Liver (tissue), 3 donors: Measurements from ENCODE around the gene JCHAIN.

Experiments
- EGR1 ChIP-seq, 2 donors: IDR thresholded peaks; 2 replicates each; pipeline ENCODE4 v1.6.1; 2016 to 2018; ENCODE audit warnings: antibody characterized with exemption in 2 of 2, low read depth in 2 of 2
- FOXA1 ChIP-seq: IDR thresholded peaks from 2 replicates; pipeline ENCODE4 v1.6.1; 2016; ENCODE audit warnings: antibody characterized with exemption
- GABPA ChIP-seq, 2 donors: IDR thresholded peaks in 1 of 2; conservative IDR thresholded peaks in 1 of 2; 2 replicates each; pipeline ENCODE4 v1.6.1; 2016; ENCODE audit warnings: antibody characterized with exemption in 2 of 2, mild to moderate bottlenecking in 1 of 2, moderate library complexity in 1 of 2
- JUND ChIP-seq, 2 donors: IDR thresholded peaks; 2 replicates each; pipeline ENCODE4 v1.6.1; 2016; ENCODE audit warnings: antibody characterized with exemption in 2 of 2
- MAX ChIP-seq: IDR thresholded peaks from 2 replicates; pipeline ENCODE4 v1.6.1; 2016; ENCODE audit warnings: antibody characterized with exemption
- REST ChIP-seq: IDR thresholded peaks from 2 replicates; pipeline ENCODE4 v1.6.1; 2016; ENCODE audit warnings: antibody characterized with exemption, mild to moderate bottlenecking
- TAF1 ChIP-seq: conservative IDR thresholded peaks from 2 replicates; pipeline ENCODE4 v1.6.1; 2016; ENCODE audit warnings: antibody characterized with exemption, mild to moderate bottlenecking
- YY1 ChIP-seq: IDR thresholded peaks from 2 replicates; pipeline ENCODE4 v1.6.1; 2016; ENCODE audit warnings: antibody characterized with exemption, mild to moderate bottlenecking
- TF ChIP-seq, protein P1 (sequence below): fragments of 150-350 bp; IDR thresholded peaks from 2 replicates; pipeline ENCODE4 v1.5.1; 2017; ENCODE audit warnings: improper control_type of control experiment, low read depth, low read length; ENCODE audit not compliant: missing input control
- donor health status: healthy.
- donor health status: healthy.

DNA sequence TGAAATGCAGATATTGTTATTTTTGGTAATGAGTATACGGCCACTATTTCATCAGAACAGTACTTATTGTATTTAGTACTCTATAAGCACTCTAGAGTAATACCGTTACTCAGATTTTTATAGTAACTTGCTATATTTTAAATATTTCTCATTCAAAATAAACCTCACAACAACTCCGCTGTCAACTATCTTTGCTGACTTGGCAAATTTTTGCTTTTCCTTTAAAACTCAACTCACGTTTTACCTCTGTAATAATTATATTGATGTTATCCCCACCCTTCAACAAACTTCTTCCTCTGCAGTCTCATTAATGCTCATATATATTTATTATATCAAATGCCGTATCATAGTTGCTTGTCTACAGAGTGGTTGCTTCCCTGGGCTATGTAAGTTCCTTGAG is 9.0 kb downstream of the JCHAIN start:
- TF ChIP-seq GABPA (IDR thresholded peaks at IDR 0.05 in 1 of 2, conservative IDR thresholded peaks at IDR 0.05 in 1 of 2) (no peak), JUND (IDR thresholded peaks at IDR 0.05) (no peak), MAX (no peak), REST (no peak), EGR1 (IDR thresholded peaks at IDR 0.05; ENCODE audit: low read depth in 2 of 2) (no peak), YY1 (no peak), TAF1 (no peak), FOXA1 (no peak)
- TF ChIP-seq, protein P1, sequence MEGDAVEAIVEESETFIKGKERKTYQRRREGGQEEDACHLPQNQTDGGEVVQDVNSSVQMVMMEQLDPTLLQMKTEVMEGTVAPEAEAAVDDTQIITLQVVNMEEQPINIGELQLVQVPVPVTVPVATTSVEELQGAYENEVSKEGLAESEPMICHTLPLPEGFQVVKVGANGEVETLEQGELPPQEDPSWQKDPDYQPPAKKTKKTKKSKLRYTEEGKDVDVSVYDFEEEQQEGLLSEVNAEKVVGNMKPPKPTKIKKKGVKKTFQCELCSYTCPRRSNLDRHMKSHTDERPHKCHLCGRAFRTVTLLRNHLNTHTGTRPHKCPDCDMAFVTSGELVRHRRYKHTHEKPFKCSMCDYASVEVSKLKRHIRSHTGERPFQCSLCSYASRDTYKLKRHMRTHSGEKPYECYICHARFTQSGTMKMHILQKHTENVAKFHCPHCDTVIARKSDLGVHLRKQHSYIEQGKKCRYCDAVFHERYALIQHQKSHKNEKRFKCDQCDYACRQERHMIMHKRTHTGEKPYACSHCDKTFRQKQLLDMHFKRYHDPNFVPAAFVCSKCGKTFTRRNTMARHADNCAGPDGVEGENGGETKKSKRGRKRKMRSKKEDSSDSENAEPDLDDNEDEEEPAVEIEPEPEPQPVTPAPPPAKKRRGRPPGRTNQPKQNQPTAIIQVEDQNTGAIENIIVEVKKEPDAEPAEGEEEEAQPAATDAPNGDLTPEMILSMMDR, result no peak
